ENCODE results near the gene LRG1.

DNA sequence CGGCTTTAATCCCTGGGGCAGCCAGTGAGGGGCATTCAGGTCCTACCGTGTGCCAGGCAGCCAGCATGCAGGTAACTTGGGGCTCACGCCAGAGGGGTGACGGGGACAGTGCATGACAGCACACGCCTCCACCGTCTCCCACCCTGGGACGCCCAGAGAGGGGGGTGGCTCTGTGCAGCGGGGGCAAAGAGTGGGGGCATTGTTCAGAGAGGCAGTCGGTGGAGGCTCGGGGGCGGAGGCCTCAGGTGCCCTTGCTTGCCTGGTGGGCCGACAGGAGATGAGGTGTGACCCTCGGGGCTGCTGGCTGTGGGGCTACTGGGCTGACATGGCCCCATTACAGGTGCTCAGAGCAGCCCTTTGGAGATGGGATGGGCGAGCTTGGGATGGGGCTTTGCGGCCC is 40.0 kb downstream of the LRG1 start:
- TF ChIP-seq TCF7L2 (IDR thresholded peaks at IDR 0.05; ENCODE audit: low read depth, low read length) (no peak), SIN3A (IDR thresholded peaks at IDR 0.05; ENCODE audit: borderline replicate concordance, insufficient read depth, low read depth, low read length) (no peak), POLR2AphosphoS5 (IDR thresholded peaks at IDR 0.05; ENCODE audit: low read depth, low read length) (no peak)
- TF ChIP-seq, protein P1, sequence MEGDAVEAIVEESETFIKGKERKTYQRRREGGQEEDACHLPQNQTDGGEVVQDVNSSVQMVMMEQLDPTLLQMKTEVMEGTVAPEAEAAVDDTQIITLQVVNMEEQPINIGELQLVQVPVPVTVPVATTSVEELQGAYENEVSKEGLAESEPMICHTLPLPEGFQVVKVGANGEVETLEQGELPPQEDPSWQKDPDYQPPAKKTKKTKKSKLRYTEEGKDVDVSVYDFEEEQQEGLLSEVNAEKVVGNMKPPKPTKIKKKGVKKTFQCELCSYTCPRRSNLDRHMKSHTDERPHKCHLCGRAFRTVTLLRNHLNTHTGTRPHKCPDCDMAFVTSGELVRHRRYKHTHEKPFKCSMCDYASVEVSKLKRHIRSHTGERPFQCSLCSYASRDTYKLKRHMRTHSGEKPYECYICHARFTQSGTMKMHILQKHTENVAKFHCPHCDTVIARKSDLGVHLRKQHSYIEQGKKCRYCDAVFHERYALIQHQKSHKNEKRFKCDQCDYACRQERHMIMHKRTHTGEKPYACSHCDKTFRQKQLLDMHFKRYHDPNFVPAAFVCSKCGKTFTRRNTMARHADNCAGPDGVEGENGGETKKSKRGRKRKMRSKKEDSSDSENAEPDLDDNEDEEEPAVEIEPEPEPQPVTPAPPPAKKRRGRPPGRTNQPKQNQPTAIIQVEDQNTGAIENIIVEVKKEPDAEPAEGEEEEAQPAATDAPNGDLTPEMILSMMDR (IDR thresholded peaks at IDR 0.05): no peak
